ENCODE measurements around the gene BRWD1.

DNA sequence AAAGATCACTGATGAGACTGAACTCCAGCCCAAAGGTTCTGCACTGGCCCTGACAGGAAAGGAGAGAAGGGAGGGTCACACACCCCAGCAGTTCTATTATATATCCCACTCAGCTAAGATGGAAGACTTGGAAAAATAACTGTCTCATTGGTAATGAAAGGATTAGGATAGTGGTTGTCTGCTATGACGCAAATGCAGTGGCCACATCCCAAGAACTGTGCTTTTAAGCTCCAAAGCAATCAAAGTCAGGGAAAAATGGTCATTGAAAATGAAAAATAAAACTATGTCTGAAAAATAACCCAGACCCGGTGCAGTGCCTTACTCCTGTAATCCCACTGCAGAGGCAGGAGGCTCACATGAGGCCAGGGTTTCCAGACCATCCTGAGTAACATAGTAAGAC, 161.2 kb downstream of the BRWD1 start:
- TF ChIP-seq, protein P1, sequence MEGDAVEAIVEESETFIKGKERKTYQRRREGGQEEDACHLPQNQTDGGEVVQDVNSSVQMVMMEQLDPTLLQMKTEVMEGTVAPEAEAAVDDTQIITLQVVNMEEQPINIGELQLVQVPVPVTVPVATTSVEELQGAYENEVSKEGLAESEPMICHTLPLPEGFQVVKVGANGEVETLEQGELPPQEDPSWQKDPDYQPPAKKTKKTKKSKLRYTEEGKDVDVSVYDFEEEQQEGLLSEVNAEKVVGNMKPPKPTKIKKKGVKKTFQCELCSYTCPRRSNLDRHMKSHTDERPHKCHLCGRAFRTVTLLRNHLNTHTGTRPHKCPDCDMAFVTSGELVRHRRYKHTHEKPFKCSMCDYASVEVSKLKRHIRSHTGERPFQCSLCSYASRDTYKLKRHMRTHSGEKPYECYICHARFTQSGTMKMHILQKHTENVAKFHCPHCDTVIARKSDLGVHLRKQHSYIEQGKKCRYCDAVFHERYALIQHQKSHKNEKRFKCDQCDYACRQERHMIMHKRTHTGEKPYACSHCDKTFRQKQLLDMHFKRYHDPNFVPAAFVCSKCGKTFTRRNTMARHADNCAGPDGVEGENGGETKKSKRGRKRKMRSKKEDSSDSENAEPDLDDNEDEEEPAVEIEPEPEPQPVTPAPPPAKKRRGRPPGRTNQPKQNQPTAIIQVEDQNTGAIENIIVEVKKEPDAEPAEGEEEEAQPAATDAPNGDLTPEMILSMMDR (conservative IDR thresholded peaks at IDR 0.05; ENCODE audit: low read length) = no peak
- no peak for TF ChIP-seq EZH2phosphoT487 (IDR thresholded peaks at IDR 0.05; ENCODE audit: borderline replicate concordance, low read depth, low read length)
